ENCODE measurements around the gene SEMA3B.

GRCh38 chr3:50274371-50275104 lies 5.6 kb downstream of the SEMA3B start:
- TF ChIP-seq, protein P1, sequence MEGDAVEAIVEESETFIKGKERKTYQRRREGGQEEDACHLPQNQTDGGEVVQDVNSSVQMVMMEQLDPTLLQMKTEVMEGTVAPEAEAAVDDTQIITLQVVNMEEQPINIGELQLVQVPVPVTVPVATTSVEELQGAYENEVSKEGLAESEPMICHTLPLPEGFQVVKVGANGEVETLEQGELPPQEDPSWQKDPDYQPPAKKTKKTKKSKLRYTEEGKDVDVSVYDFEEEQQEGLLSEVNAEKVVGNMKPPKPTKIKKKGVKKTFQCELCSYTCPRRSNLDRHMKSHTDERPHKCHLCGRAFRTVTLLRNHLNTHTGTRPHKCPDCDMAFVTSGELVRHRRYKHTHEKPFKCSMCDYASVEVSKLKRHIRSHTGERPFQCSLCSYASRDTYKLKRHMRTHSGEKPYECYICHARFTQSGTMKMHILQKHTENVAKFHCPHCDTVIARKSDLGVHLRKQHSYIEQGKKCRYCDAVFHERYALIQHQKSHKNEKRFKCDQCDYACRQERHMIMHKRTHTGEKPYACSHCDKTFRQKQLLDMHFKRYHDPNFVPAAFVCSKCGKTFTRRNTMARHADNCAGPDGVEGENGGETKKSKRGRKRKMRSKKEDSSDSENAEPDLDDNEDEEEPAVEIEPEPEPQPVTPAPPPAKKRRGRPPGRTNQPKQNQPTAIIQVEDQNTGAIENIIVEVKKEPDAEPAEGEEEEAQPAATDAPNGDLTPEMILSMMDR (conservative IDR thresholded peaks at IDR 0.05; ENCODE audit: low read length), result peak; percentile 98
- no peak for TF ChIP-seq EZH2phosphoT487 (IDR thresholded peaks at IDR 0.05; ENCODE audit: borderline replicate concordance)
